K562 (cell line): ENCODE measurements around the gene GAL3ST1. TPM values are rescaled to one million over a fixed set of nuclear protein-coding genes. Genes with fewer than 3 reads are reported as not detected.
"Not testable (repeated sequence)": the region's sequence is repeated elsewhere in the genome, so short reads cannot be mapped to it uniquely, and the experiment has no call there.

Source experiments
- ATAC-seq: fragments of 200-7000 bp; cut with Tn5 transposase; 3 replicates; pipeline ENCODE4 v1.9.1; 2020; ENCODE audit warnings: moderate library complexity
- BruUV-seq: library from RNA; stranded (reverse); fragments of 400-500 nt; replicated peaks from 2 replicates; lab custom pipeline; 2021; lab: Mats Ljungman, UMichigan
- CTCF ChIA-PET: fragments of 300-600 bp; formaldehyde crosslinking; extraction: SDS; loops from one replicate; lab custom pipeline; 2021; ENCODE audit warnings: low intra/inter-chr PET ratio; lab: Yijun Ruan, JAX
- POLR2A ChIA-PET: fragments of 300-600, 350-650 bp; sonication (Branson Sonifier 250); formaldehyde crosslinking; extraction: SDS; loops from one replicate; lab custom pipeline; 2021; ENCODE audit warnings: antibody characterized with exemption, inconsistent platforms; lab: Yijun Ruan, JAX
- DNase-seq, 4 experiments: peaks; one replicate each; pipeline versions ENCODE4 v3.0.0 to v3.0.0-alpha.2; 2011 to 2018; ENCODE audit warnings: low spot score in 3 of 4, mixed read lengths in 3 of 4; ENCODE audit errors: extremely low read depth in 1 of 4
- FAIRE-seq: peaks from 2 replicates; lab custom pipeline; 2011; peaks lifted over from hg19 to GRCh38; lab: Jason Lieb, UNC
- H2AFZ ChIP-seq: 2 replicates; pipeline ENCODE4 v1.6.0; 2011; ENCODE audit warnings: low read depth, low read length, control low read depth, inconsistent platforms
- H3K27ac ChIP-seq: fragments of 200-600 bp; 3 replicates; pipeline ENCODE4 v1.8.0; 2011; ENCODE audit warnings: low read depth, mild to moderate bottlenecking, control low read depth, inconsistent platforms, low read length, moderate library complexity, mixed read lengths; ENCODE audit errors: extremely low read depth
- H3K27me3 ChIP-seq, 2 experiments: fragments of 300-600 bp in 1 of 2; 2 replicates in 1 of 2; 3 replicates in 1 of 2; pipeline versions ENCODE4 v1.6.0 to v1.8.0; 2011; ENCODE audit warnings: inconsistent platforms in 2 of 2, low read length in 2 of 2, mild to moderate bottlenecking in 1 of 2, mixed read lengths in 1 of 2, moderate library complexity in 1 of 2; ENCODE audit not compliant: control insufficient read depth in 2 of 2, insufficient read depth in 2 of 2
- H3K36me3 ChIP-seq: fragments of 300-600 bp; 3 replicates; pipeline ENCODE4 v1.8.0; 2011; ENCODE audit warnings: mild to moderate bottlenecking, low read length, inconsistent platforms; ENCODE audit not compliant: control insufficient read depth, insufficient read depth
- H3K4me1 ChIP-seq, 2 experiments: fragments of 200-600 bp in 1 of 2; replicated peaks in 1 of 2; 2 replicates in 1 of 2; 3 replicates in 1 of 2; pipeline versions ENCODE4 v1.5.1 to v1.8.0; 2011; ENCODE audit warnings: inconsistent platforms in 2 of 2, low read length in 2 of 2, mild to moderate bottlenecking in 1 of 2, mixed read lengths in 1 of 2, moderate library complexity in 1 of 2; ENCODE audit not compliant: control insufficient read depth in 2 of 2, insufficient read depth in 2 of 2
- H3K4me2 ChIP-seq: 2 replicates; pipeline ENCODE4 v1.6.1; 2011; ENCODE audit warnings: low read length, control low read depth, inconsistent platforms, mixed read lengths; ENCODE audit not compliant: insufficient read depth
- H3K4me3 ChIP-seq: fragments of 200-600 bp; sonication (generic), shearing (Covaris generic); 2 replicates; pipeline ENCODE4 v1.5.1; 2016; ENCODE audit warnings: control low read depth, inconsistent platforms
- H3K79me2 ChIP-seq: fragments of 200-600 bp; 3 replicates; pipeline ENCODE4 v1.8.0; 2011; ENCODE audit warnings: low read length, inconsistent platforms; ENCODE audit not compliant: control insufficient read depth, insufficient read depth
- H3K9ac ChIP-seq, 2 experiments: 2 replicates each; pipeline versions ENCODE4 v1.6.0 to v1.6.1; 2011; ENCODE audit warnings: low read depth in 2 of 2, low read length in 2 of 2, control low read depth in 1 of 2, inconsistent platforms in 1 of 2, mild to moderate bottlenecking in 1 of 2, mixed read lengths in 1 of 2; ENCODE audit not compliant: insufficient read depth in 1 of 2
- H3K9me1 ChIP-seq: one replicate; pipeline ENCODE4 v1.6.0; 2011; ENCODE audit warnings: inconsistent platforms, mild to moderate bottlenecking, low read length, moderate library complexity; ENCODE audit not compliant: control insufficient read depth, insufficient read depth
- H3K9me3 ChIP-seq: replicated peaks from 2 replicates; pipeline ENCODE4 v1.5.1; 2011; ENCODE audit warnings: low read depth, low read length, inconsistent platforms; ENCODE audit not compliant: control insufficient read depth, insufficient read depth
- H4K20me1 ChIP-seq: replicated peaks from 2 replicates; pipeline ENCODE4 v1.6.1; 2011; ENCODE audit warnings: low read length, inconsistent platforms, mixed read lengths; ENCODE audit not compliant: control insufficient read depth, insufficient read depth
- YY1 ChIP-seq, 3 experiments: IDR thresholded peaks; 2 replicates each; pipeline ENCODE4 v1.6.1; 2011; ENCODE audit warnings: low read length in 2 of 3, mild to moderate bottlenecking in 2 of 3, moderate library complexity in 2 of 3, borderline replicate concordance in 1 of 3, control low read depth in 1 of 3, low read depth in 1 of 3; ENCODE audit not compliant: insufficient read depth in 3 of 3, insufficient replicate concordance in 2 of 3, control insufficient read depth in 1 of 3, insufficient read length in 1 of 3; ENCODE audit errors: extremely low read depth in 1 of 3
- WGBS: fragments of 100-300 bp; shearing (Covaris generic); methylation state at CpG from one replicate; pipeline ENCODE4 v1.1.6; 2016; ENCODE audit warnings: low coverage, mixed read lengths; ENCODE audit not compliant: insufficient coverage; ENCODE audit errors: missing lambda C conversion rate; 5-methylcytosine and 5-hydroxymethylcytosine counted together
- in situ Hi-C: fragments of 300-500 bp; cut with MboI; formaldehyde crosslinking; loops from 4 replicates; pipeline ENCODE4 v1.15.0; 2018; ENCODE audit warnings: inconsistent platforms, mixed read lengths
- intact Hi-C: fragments of 100-400 bp; cut with micrococcal nuclease; formaldehyde crosslinking; loops from 2 replicates; pipeline ENCODE4 v1.14.2; 2022
- polyA plus RNA-seq, 8 experiments: library from polyadenylated mRNA; depleted of rRNA in 4 of 8; stranded (reverse) in 5 of 8; unstranded in 3 of 8; fragments of >200 nt; fragmentation: Nextera tagmentation in 2 of 8; fragmentation: Illumina TruSeq in 1 of 8; extraction: Ambion mirVana in 2 of 8; extraction: Trizol in 1 of 8; gene quantifications; 2 replicates each; pipeline versions ENCODE4 v1.2.1 to v1.2.3, GENCODE V29; 2011 to 2014; ENCODE audit warnings: inconsistent platforms in 1 of 8, missing spikeins in 1 of 8
- total RNA-seq, 7 experiments: library from RNA; depleted of rRNA in 6 of 7; stranded (reverse); fragments of >200 nt in 6 of 7; fragmentation: Illumina TruSeq in 2 of 7; extraction: Trizol in 2 of 7; gene quantifications; 2 replicates each; pipeline versions ENCODE4 v1.2.1 to v1.2.3, GENCODE V29; 2011 to 2021; ENCODE audit warnings: low replicate concordance in 1 of 7
- TF ChIP-seq, protein P1 (sequence below), 2 experiments: IDR thresholded peaks; 2 replicates each; pipeline ENCODE4 v1.6.1; 2012; ENCODE audit warnings: improper control_type of control experiment in 2 of 2, low read depth in 2 of 2, low read length in 2 of 2, borderline replicate concordance in 1 of 2

The GAL3ST1 gene
- total and polyA plus RNA-seq, 9 of the 15 experiments (the other 6 are each of a cell fraction or from before 2014, with no cell fraction given), result 0.03 to 1.9 (median 0.33) TPM; not detected in 1

DNA sequence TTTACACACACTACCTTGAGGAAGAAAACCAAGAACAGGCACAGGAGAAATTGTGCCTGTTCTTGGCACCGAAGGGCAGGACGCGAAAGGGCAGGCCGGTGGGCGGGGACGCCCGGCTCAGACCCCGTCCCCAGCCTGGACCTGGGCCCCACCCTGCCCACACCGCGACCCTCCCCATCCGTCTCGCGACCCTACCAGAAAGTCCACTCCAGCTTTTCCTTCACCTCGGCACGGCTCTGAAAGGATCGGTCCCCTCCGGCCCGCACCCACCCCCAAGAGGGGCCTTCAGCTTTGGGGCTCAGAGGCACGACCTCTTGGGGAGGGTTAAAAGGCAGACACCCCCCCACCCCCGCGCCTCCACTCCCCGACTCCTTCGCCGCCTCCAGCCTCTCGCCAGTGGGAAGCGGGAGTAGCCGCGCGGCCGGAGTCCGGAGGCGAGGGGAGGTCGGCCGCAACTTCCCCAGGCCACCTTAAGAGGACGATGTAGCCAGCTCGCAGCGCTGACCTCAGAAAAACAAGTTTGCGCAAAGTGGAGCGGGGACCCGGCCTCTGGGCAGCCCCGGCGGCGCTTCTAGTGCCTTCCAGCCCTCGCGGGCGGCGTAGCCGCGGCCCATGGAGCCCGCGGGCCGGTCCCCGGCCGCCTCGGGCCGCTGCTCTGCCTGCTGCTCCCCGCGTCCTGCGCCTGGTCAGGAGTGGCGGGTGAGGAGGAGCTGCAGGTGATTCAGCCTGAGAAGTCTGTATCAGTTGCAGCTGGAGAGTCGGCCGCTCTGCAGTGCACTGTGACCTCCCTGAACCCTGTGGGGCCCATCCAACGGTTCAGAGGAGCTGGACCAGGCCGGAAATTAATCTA is 32.3 kb downstream of the GAL3ST1 start (continued):
- TF ChIP-seq, protein P1, sequence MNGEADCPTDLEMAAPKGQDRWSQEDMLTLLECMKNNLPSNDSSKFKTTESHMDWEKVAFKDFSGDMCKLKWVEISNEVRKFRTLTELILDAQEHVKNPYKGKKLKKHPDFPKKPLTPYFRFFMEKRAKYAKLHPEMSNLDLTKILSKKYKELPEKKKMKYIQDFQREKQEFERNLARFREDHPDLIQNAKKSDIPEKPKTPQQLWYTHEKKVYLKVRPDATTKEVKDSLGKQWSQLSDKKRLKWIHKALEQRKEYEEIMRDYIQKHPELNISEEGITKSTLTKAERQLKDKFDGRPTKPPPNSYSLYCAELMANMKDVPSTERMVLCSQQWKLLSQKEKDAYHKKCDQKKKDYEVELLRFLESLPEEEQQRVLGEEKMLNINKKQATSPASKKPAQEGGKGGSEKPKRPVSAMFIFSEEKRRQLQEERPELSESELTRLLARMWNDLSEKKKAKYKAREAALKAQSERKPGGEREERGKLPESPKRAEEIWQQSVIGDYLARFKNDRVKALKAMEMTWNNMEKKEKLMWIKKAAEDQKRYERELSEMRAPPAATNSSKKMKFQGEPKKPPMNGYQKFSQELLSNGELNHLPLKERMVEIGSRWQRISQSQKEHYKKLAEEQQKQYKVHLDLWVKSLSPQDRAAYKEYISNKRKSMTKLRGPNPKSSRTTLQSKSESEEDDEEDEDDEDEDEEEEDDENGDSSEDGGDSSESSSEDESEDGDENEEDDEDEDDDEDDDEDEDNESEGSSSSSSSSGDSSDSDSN (IDR thresholded peaks at IDR 0.05; ENCODE audit: borderline replicate concordance in 1 of 2, low read depth in 2 of 2, low read length in 2 of 2), result peak in 1 of 2 experiments; percentile 63; a peak in 1 of 4 replicates

DNA sequence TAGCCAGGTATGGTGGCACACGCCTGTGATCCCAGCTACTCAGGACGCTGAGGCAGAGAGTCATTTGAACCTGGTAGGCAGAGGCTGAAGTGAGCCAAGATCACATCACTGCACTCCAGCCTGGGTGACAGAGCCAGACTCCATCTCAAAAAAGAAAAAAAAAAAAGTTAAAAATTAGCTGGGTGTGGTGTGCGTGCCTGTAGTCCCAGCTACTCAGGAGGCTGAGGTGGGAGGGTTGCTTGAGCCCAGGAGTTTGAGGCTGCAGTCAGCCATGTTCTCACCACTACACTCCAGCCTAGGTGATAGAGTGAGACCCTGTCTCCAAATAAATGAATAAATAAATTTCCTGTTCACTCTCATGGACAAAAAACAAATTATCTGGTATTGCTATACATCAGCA is 33.0 kb downstream of the GAL3ST1 start:
- H3K27ac ChIP-seq, intact Hi-C loops, H4K20me1 ChIP-seq, FAIRE-seq, DNase-seq, H3K9me1 ChIP-seq, H3K9me3 ChIP-seq, H3K27me3 ChIP-seq, in situ Hi-C loops, CTCF ChIA-PET, POLR2A ChIA-PET, H3K79me2 ChIP-seq, H3K36me3 ChIP-seq: not testable (repeated sequence)
- peaks cover 6 to 19% of the 10 kb centered on the region in 2 experiments; a peak in 4 of 5 replicates for H3K4me1 ChIP-seq
- H3K4me2 ChIP-seq, result peak overlapping the region; percentile 71
- H3K4me3 ChIP-seq, result peak overlapping the region; percentile 45
- peak overlapping the region in 1 of 2 experiments; percentile 67; a peak in 2 of 4 replicates for H3K9ac ChIP-seq
- H2AFZ ChIP-seq, result peak overlapping the region; percentile 87
- 18% methylated on average over 3 of the region's 3 CpGs for WGBS
- TF ChIP-seq YY1 (IDR thresholded peaks at IDR 0.05; ENCODE audit: borderline replicate concordance in 1 of 3, control insufficient read depth in 1 of 3, extremely low read depth in 1 of 3, insufficient read depth in 3 of 3, insufficient read length in 1 of 3, insufficient replicate concordance in 2 of 3, low read depth in 1 of 3, low read length in 2 of 3), result peak in 1 of 3 experiments; percentile 45
- peak; percentile 62 for ATAC-seq
- BruUV-seq, result TSS peak; percentile 66
